BLaER1 treated with 17β-estradiol and CSF1 and Interleukin-3, amounts not matched to agents 10 nM and 100 nM (cell line): ENCODE data around the gene CCT6B.
A peak's percentile ranks its signal among the peaks of the same experiment; 100 is the strongest.

Experiments used
- H3K27ac ChIP-seq, 11 experiments: shearing (Covaris generic); formaldehyde crosslinking; 2 replicates each; pipeline ENCODE4 v1.8.1; 2022
- H3K27me3 ChIP-seq, 11 experiments: shearing (Covaris generic); formaldehyde crosslinking; 2 replicates each; pipeline ENCODE4 v1.8.1; 2022
- H3K36me3 ChIP-seq, 11 experiments: shearing (Covaris generic); formaldehyde crosslinking; 2 replicates each; pipeline ENCODE4 v1.8.1; 2022
- H3K4me1 ChIP-seq, 10 experiments: shearing (Covaris generic); formaldehyde crosslinking; 2 replicates each; pipeline ENCODE4 v1.8.1; 2022
- H3K4me2 ChIP-seq, 11 experiments: shearing (Covaris generic); formaldehyde crosslinking; 2 replicates each; pipeline ENCODE4 v1.8.1; 2022
- H3K4me3 ChIP-seq, 10 experiments: shearing (Covaris generic); formaldehyde crosslinking; 2 replicates each; pipeline ENCODE4 v1.8.1; 2022
- H3K9ac ChIP-seq, 11 experiments: shearing (Covaris generic); formaldehyde crosslinking; 2 replicates each; pipeline ENCODE4 v1.8.1; 2022
- H3K9me3 ChIP-seq, 11 experiments: shearing (Covaris generic); formaldehyde crosslinking; replicated peaks in 1 of 11; 2 replicates each; pipeline ENCODE4 v1.8.1; 2022
- H4K20me1 ChIP-seq, 11 experiments: shearing (Covaris generic); formaldehyde crosslinking; 2 replicates each; pipeline ENCODE4 v1.8.1; 2022
- Cebpa-rat ChIP-seq, 11 experiments: shearing (Covaris generic); IDR thresholded peaks; 2 replicates each; pipeline ENCODE4 v1.8.1; 2022

Gene CCT6B

GRCh38 chr17:34913001-34913400 lies 48.3 kb downstream of the CCT6B start:
- Histone ChIP-seq H3K27me3 (no peaks in the 10 kb centered on the region), H3K27ac (peak overlapping the region in 1 of 11 experiments; percentile 35; a peak in 1 of 22 replicates), H3K4me2 (peak overlapping the region in 3 of 11 experiments; percentile 49 to 64 (median 56); a peak in 6 of 22 replicates), H3K9ac (no peak overlapping the region), H3K9me3 (no peaks in the 10 kb centered on the region), H3K4me3 (no peak overlapping the region), H3K4me1 (peaks cover 0 to 12% (median 0%) of the 10 kb centered on the region in 10 experiments; a peak in 6 of 20 replicates), H3K36me3 (no peaks in the 10 kb centered on the region), H4K20me1 (no peaks in the 10 kb centered on the region)
- no peak for TF ChIP-seq Cebpa-rat (IDR thresholded peaks at IDR 0.05)

- Histone ChIP-seq H3K9me3 (no peaks in the 10 kb centered on the region), H3K36me3 (no peaks in the 10 kb centered on the region)
- no peak for TF ChIP-seq Cebpa-rat (IDR thresholded peaks at IDR 0.05)
These were observed 52.2 kb downstream of the CCT6B start for GRCh38 chr17:34909040-34909439.

GRCh38 chr17:34902831-34903547 lies 58.3 kb downstream of the CCT6B start:
- Histone ChIP-seq H4K20me1 (no peaks in the 10 kb centered on the region), H3K9ac (no peak overlapping the region)
- no peak for TF ChIP-seq Cebpa-rat (IDR thresholded peaks at IDR 0.05)

More at GRCh38 chr17:34909040-34909439, 52.2 kb downstream of the CCT6B start:
- Histone ChIP-seq H3K4me2 (no peak overlapping the region), H3K27ac (no peak overlapping the region), H3K4me3 (no peak overlapping the region), H3K4me1 (peaks cover 0 to 12% (median 0%) of the 10 kb centered on the region in 10 experiments; a peak in 6 of 20 replicates), H3K27me3 (no peaks in the 10 kb centered on the region), H4K20me1 (no peaks in the 10 kb centered on the region), H3K9ac (no peak overlapping the region)

GRCh38 chr17:34899643-34900291 lies 61.5 kb downstream of the CCT6B start:
- no peak for TF ChIP-seq Cebpa-rat (IDR thresholded peaks at IDR 0.05)
- H3K27ac ChIP-seq, result no peak overlapping the region
- H3K27me3 ChIP-seq, result no peaks in the 10 kb centered on the region

More at GRCh38 chr17:34902831-34903547, 58.3 kb downstream of the CCT6B start:
- Histone ChIP-seq H3K4me1 (no peaks in the 10 kb centered on the region), H3K36me3 (no peaks in the 10 kb centered on the region), H3K9me3 (no peaks in the 10 kb centered on the region), H3K27me3 (no peaks in the 10 kb centered on the region), H3K4me3 (no peak overlapping the region), H3K4me2 (no peak overlapping the region), H3K27ac (no peak overlapping the region)

GRCh38 chr17:34895383-34895782 lies 65.9 kb downstream of the CCT6B start:
- no peak overlapping the region for H3K4me3 ChIP-seq
- no peaks in the 10 kb centered on the region for H3K27me3 ChIP-seq
- H4K20me1 ChIP-seq, result no peaks in the 10 kb centered on the region
- H3K9ac ChIP-seq, result no peak overlapping the region
- H3K36me3 ChIP-seq, result no peaks in the 10 kb centered on the region
- no peak overlapping the region for H3K27ac ChIP-seq
- no peak for TF ChIP-seq Cebpa-rat (IDR thresholded peaks at IDR 0.05)
- no peaks in the 10 kb centered on the region for H3K4me1 ChIP-seq
- H3K4me2 ChIP-seq, result no peak overlapping the region
- no peaks in the 10 kb centered on the region for H3K9me3 ChIP-seq

More at GRCh38 chr17:34899643-34900291, 61.5 kb downstream of the CCT6B start:
- Histone ChIP-seq H3K4me3 (no peak overlapping the region), H3K9me3 (no peaks in the 10 kb centered on the region), H3K4me1 (no peaks in the 10 kb centered on the region), H3K4me2 (no peak overlapping the region), H3K36me3 (no peaks in the 10 kb centered on the region), H4K20me1 (no peaks in the 10 kb centered on the region), H3K9ac (no peak overlapping the region)

GRCh38 chr17:34894964-34895363 lies 66.3 kb downstream of the CCT6B start:
- H3K27me3 ChIP-seq, result no peaks in the 10 kb centered on the region
- no peak overlapping the region for H3K9ac ChIP-seq
- TF ChIP-seq Cebpa-rat (IDR thresholded peaks at IDR 0.05), result no peak

GRCh38 chr17:34892461-34893249 lies 68.6 kb downstream of the CCT6B start:
- Histone ChIP-seq H3K27me3 (no peaks in the 10 kb centered on the region), H3K36me3 (no peaks in the 10 kb centered on the region), H4K20me1 (no peaks in the 10 kb centered on the region), H3K4me1 (no peaks in the 10 kb centered on the region), H3K4me2 (no peak overlapping the region), H3K27ac (no peak overlapping the region), H3K9me3 (no peaks in the 10 kb centered on the region), H3K4me3 (no peak overlapping the region), H3K9ac (no peak overlapping the region)
- TF ChIP-seq Cebpa-rat (IDR thresholded peaks at IDR 0.05), result no peak

More at GRCh38 chr17:34894964-34895363, 66.3 kb downstream of the CCT6B start:
- H3K4me3 ChIP-seq, result no peak overlapping the region
- H4K20me1 ChIP-seq, result no peaks in the 10 kb centered on the region
- no peaks in the 10 kb centered on the region for H3K4me1 ChIP-seq
- H3K27ac ChIP-seq, result no peak overlapping the region
- H3K4me2 ChIP-seq, result no peak overlapping the region
- no peaks in the 10 kb centered on the region for H3K9me3 ChIP-seq
- no peaks in the 10 kb centered on the region for H3K36me3 ChIP-seq

GRCh38 chr17:34886831-34887230 lies 74.4 kb downstream of the CCT6B start:
- H3K9ac ChIP-seq, result no peak overlapping the region
- no peaks in the 10 kb centered on the region for H3K36me3 ChIP-seq
- H3K27me3 ChIP-seq, result no peaks in the 10 kb centered on the region
- no peak overlapping the region for H3K4me3 ChIP-seq
- no peaks in the 10 kb centered on the region for H3K9me3 ChIP-seq
- no peak for TF ChIP-seq Cebpa-rat (IDR thresholded peaks at IDR 0.05)
- H3K4me1 ChIP-seq, result peaks cover 4 to 11% (median 9%) of the 10 kb centered on the region in 10 experiments; a peak in 11 of 20 replicates
- H3K4me2 ChIP-seq, result peak overlapping the region; percentile 2 to 47 (median 20); a peak in 12 of 22 replicates
- no peaks in the 10 kb centered on the region for H4K20me1 ChIP-seq
- H3K27ac ChIP-seq, result no peak overlapping the region

- Histone ChIP-seq H3K4me1 (peaks cover 4 to 11% (median 9%) of the 10 kb centered on the region in 10 experiments; a peak in 11 of 20 replicates), H3K27ac (no peak overlapping the region), H3K9ac (no peak overlapping the region), H3K4me3 (no peak overlapping the region), H3K9me3 (peaks cover 0 to 10% (median 6%) of the 10 kb centered on the region in 11 experiments; a peak in 15 of 22 replicates), H3K4me2 (no peak overlapping the region), H3K36me3 (no peaks in the 10 kb centered on the region), H4K20me1 (no peaks in the 10 kb centered on the region), H3K27me3 (no peaks in the 10 kb centered on the region)
- TF ChIP-seq Cebpa-rat (IDR thresholded peaks at IDR 0.05), result no peak
These were observed 76.2 kb downstream of the CCT6B start for GRCh38 chr17:34885076-34885475.
